SK-N-MC (cell line): ENCODE measurements around the gene NKX1-1.

Experiments used
- DNase-seq: peaks from one replicate; pipeline ENCODE4 v3.0.0-alpha.2; 2011; ENCODE audit warnings: low read depth, low spot score
- H3K27ac ChIP-seq: fragments of 200-600 bp; sonication (generic); 2 replicates; pipeline ENCODE4 v1.5.1; 2016; ENCODE audit warnings: mixed run types
- H3K36me3 ChIP-seq: fragments of 200-600 bp; sonication (generic); 2 replicates; pipeline ENCODE4 v1.6.1; 2017; ENCODE audit warnings: antibody characterized with exemption, low read length, mixed read lengths; ENCODE audit not compliant: insufficient read depth
- H3K4me3 ChIP-seq: fragments of 200-600 bp; sonication (generic); 2 replicates; pipeline ENCODE4 v1.5.1; 2016
- H3K9ac ChIP-seq: fragments of 200-600 bp; sonication (generic); 2 replicates; pipeline ENCODE4 v1.8.0; 2017; ENCODE audit warnings: mixed run types, mixed read lengths; ENCODE audit not compliant: insufficient read length
- H3K9me3 ChIP-seq: fragments of 200-600 bp; sonication (generic); 2 replicates; pipeline ENCODE4 v1.6.1; 2017; ENCODE audit warnings: low read depth, mild to moderate bottlenecking, antibody characterized with exemption, low read length, moderate library complexity, mixed read lengths
- EZH2 ChIP-seq: fragments of 200-600 bp; sonication (generic); IDR thresholded peaks from one replicate; pipeline ENCODE4 v1.6.1; 2017; ENCODE audit warnings: antibody characterized with exemption
- FOXP2 ChIP-seq: optimal IDR thresholded peaks from 2 replicates; pipeline ENCODE3; 2011; ENCODE audit warnings: mild to moderate bottlenecking, moderate library complexity; ENCODE audit not compliant: insufficient read depth; ENCODE audit errors: extremely low read length, control extremely low read depth
- POLR2AphosphoS5 ChIP-seq: IDR thresholded peaks from 2 replicates; pipeline ENCODE4 v1.6.1; 2012; ENCODE audit warnings: mild to moderate bottlenecking, low read depth, low read length, borderline replicate concordance

NKX1-1 gene

GRCh38 chr4:1384675-1385372 lies 21.4 kb downstream of the NKX1-1 start:
- no peak for DNase-seq
- Histone ChIP-seq H3K9ac (no peak overlapping the region), H3K4me3 (no peak overlapping the region), H3K9me3 (peaks cover 3% of the 10 kb centered on the region; the same call in 1 of the 2 replicates), H3K27ac (no peak overlapping the region), H3K36me3 (no peaks in the 10 kb centered on the region)
- no peak for TF ChIP-seq FOXP2
- no peak for TF ChIP-seq EZH2
- no peak for TF ChIP-seq POLR2AphosphoS5

DNA sequence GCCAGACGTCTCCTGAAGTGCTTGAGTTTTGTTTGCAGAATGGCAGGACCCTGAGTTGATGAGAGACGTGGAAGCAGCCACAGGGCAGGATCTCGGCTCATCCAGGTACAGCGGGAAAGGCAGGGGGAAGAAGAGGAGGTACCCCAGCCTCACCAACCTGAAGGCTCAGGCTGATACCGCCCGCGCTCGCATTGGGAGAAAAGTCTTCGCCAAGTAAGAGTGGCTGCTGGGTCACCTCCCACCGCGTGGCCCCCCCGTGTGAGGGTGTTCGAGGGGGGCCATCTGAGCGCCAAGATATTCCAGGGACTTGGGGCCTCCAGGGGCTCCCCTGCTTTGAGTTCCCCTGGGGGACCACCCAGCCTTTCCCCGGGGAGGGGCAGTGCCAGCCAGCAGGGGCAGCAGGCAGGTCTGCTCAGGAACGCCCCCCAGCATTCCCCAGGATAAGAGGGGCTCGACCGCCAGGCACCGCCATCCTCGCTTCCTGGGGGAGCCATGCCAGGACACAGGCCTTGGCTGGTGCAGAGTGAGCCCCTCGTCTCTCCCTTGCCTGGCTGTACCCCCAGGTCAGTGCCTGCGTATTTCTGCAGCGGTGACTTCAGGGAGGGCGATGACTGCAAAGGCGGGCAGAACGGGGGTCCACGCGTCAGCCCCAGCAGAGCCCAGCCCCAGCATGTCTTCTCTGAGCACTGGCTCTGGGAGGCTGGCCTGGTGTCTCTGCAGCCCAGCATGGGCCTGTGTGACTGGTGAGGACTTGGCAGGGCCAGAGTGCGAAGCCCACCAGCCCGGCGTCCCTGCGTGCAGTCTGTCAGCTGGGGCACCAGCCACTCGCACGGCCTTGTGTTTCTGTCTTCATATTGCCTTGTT lies 22.3 kb downstream of the NKX1-1 start:
- no peaks in the 10 kb centered on the region for H3K36me3 ChIP-seq
- no peak for TF ChIP-seq POLR2AphosphoS5
- no peak for TF ChIP-seq FOXP2
- no peak for TF ChIP-seq EZH2
- no peak for DNase-seq
- no peak overlapping the region for H3K4me3 ChIP-seq
- H3K9ac ChIP-seq, result no peak overlapping the region
- peaks cover 3% of the 10 kb centered on the region; the same call in 1 of the 2 replicates for H3K9me3 ChIP-seq
- no peak overlapping the region for H3K27ac ChIP-seq

GRCh38 chr4:1382776-1383727 lies 23.2 kb downstream of the NKX1-1 start:
- DNase-seq, result no peak
- no peaks in the 10 kb centered on the region for H3K36me3 ChIP-seq
- H3K27ac ChIP-seq, result no peak overlapping the region
- H3K9ac ChIP-seq, result no peak overlapping the region
- TF ChIP-seq EZH2 (no peak), POLR2AphosphoS5 (no peak), FOXP2 (no peak)
- H3K4me3 ChIP-seq, result no peak overlapping the region
- no peaks in the 10 kb centered on the region for H3K9me3 ChIP-seq

GRCh38 chr4:1381944-1382541 lies 24.2 kb downstream of the NKX1-1 start:
- H3K9ac ChIP-seq, result no peak overlapping the region
- H3K36me3 ChIP-seq, result no peaks in the 10 kb centered on the region
- no peak for TF ChIP-seq FOXP2
- TF ChIP-seq POLR2AphosphoS5, result no peak
- TF ChIP-seq EZH2, result no peak
- no peak overlapping the region for H3K4me3 ChIP-seq
- H3K27ac ChIP-seq, result no peak overlapping the region
- no peak for DNase-seq
- H3K9me3 ChIP-seq, result no peaks in the 10 kb centered on the region

GRCh38 chr4:1381181-1381621 lies 25.0 kb downstream of the NKX1-1 start:
- H3K4me3 ChIP-seq, result no peak overlapping the region
- DNase-seq, result no peak
- H3K9me3 ChIP-seq, result no peaks in the 10 kb centered on the region

GRCh38 chr4:1380368-1381151 lies 25.7 kb downstream of the NKX1-1 start:
- H3K27ac ChIP-seq, result no peak overlapping the region
- no peak for DNase-seq
- no peak overlapping the region for H3K9ac ChIP-seq
- no peak overlapping the region for H3K4me3 ChIP-seq
- H3K36me3 ChIP-seq, result no peaks in the 10 kb centered on the region
- TF ChIP-seq POLR2AphosphoS5 (no peak), FOXP2 (no peak), EZH2 (no peak)
- no peaks in the 10 kb centered on the region for H3K9me3 ChIP-seq

More at GRCh38 chr4:1381181-1381621, 25.0 kb downstream of the NKX1-1 start:
- no peak for TF ChIP-seq FOXP2
- no peak for TF ChIP-seq POLR2AphosphoS5
- TF ChIP-seq EZH2, result no peak
- Histone ChIP-seq H3K36me3 (no peaks in the 10 kb centered on the region), H3K9ac (no peak overlapping the region), H3K27ac (no peak overlapping the region)

DNA sequence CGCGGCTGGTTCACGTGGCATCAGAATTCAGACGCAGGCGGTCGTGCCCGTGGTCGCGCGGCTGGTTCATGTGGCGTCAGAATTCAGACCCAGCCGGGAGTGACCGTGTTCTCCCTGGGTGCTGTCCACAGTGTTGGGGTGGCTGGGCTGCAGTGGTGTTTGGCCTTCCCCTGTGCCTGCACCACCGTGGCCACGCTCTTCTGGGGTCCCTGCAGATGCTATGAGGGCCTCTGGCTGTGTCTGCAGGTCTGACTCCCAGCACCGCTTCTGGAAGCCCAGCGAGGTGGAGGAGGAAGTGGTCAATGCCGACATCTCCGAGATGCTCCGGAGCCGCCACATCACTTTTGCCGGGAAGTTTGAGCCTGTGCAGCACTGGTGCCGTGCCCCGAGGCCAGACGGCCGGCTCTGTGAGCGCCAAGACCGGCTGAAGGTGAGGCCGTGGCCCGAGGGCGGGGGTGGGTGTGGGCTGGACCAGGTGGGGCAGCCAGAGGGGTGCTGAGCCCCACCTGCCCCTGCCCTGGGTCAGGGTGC lies 26.4 kb downstream of the NKX1-1 start:
- Histone ChIP-seq H3K9me3 (no peaks in the 10 kb centered on the region), H3K36me3 (no peaks in the 10 kb centered on the region), H3K4me3 (no peak overlapping the region), H3K27ac (no peak overlapping the region), H3K9ac (no peak overlapping the region)
- TF ChIP-seq FOXP2 (no peak), EZH2 (no peak), POLR2AphosphoS5 (no peak)
- DNase-seq, result no peak
